ENCODE data around the gene PTPA. TPM values are rescaled to one million over a fixed set of nuclear protein-coding genes. Genes with fewer than 3 reads are reported as not detected.

Gene PTPA
- polyA plus RNA-seq, 4 donors = 50.8 to 113 (median 60.8) TPM

GRCh38 chr9:129175515-129175824 lies 64.3 kb downstream of the PTPA start:
- WGBS, 3 donors = 0 to 1% (median 0%) methylated on average over 10 of the region's 10 CpGs
- Histone ChIP-seq H3K36me3 (ENCODE audit: control insufficient read depth in 3 of 3, insufficient read depth in 2 of 3, low read depth in 1 of 3, low read length in 3 of 3) (no peaks in the 10 kb centered on the region), H3K9me3 (ENCODE audit: control insufficient read depth in 2 of 2, insufficient read depth in 1 of 2, low read depth in 1 of 2, low read length in 1 of 2) (no peaks in the 10 kb centered on the region), H3K4me3 (ENCODE audit: low read depth in 1 of 3, low read length in 3 of 3) (peak overlapping the region; percentile 71 to 91 (median 88)), H3K4me1 (ENCODE audit: control insufficient read depth in 3 of 3, insufficient read depth in 2 of 3, low read depth in 1 of 3, low read length in 2 of 3) (peaks cover 3 to 31% (median 11%) of the 10 kb centered on the region in 3 donors), H3K27ac (ENCODE audit: low read depth in 1 of 3, low read length in 2 of 3) (peak overlapping the region; percentile 74 to 99 (median 93)), H3K27me3 (ENCODE audit: control insufficient read depth in 3 of 3, insufficient read depth in 3 of 3, low read length in 3 of 3) (peaks cover 0 to 12% (median 0%) of the 10 kb centered on the region in 3 donors)
- no peak for DNase-seq
- no peak for FAIRE-seq

- peak overlapping the region; percentile 80 to 99 (median 93) for H3K27ac ChIP-seq (ENCODE audit: low read depth in 1 of 3, low read length in 2 of 3)
- no peaks in the 10 kb centered on the region for H3K9me3 ChIP-seq (ENCODE audit: control insufficient read depth in 2 of 2, insufficient read depth in 1 of 2, low read depth in 1 of 2, low read length in 1 of 2)
- H3K4me3 ChIP-seq (ENCODE audit: low read depth in 1 of 3, low read length in 3 of 3) = peak overlapping the region; percentile 71 to 91 (median 88)
- FAIRE-seq (no peak), DNase-seq (peak; percentile 90 to 96)
- peaks cover 0 to 12% (median 0%) of the 10 kb centered on the region in 3 donors for H3K27me3 ChIP-seq (ENCODE audit: control insufficient read depth in 3 of 3, insufficient read depth in 3 of 3, low read length in 3 of 3)
- whole genome bisulfite sequencing, 3 donors = 0% methylated on average over 45 to 47 of the region's 47 CpGs
- no peaks in the 10 kb centered on the region for H3K36me3 ChIP-seq (ENCODE audit: control insufficient read depth in 3 of 3, insufficient read depth in 2 of 3, low read depth in 1 of 3, low read length in 3 of 3)
- peaks cover 4 to 37% (median 11%) of the 10 kb centered on the region in 3 donors for H3K4me1 ChIP-seq (ENCODE audit: control insufficient read depth in 3 of 3, insufficient read depth in 2 of 3, low read depth in 1 of 3, low read length in 2 of 3)
These were observed 64.8 kb downstream of the PTPA start for GRCh38 chr9:129175825-129176633.

GRCh38 chr9:129176701-129177442 lies 65.7 kb downstream of the PTPA start:
- no peak for FAIRE-seq
- Histone ChIP-seq H3K9me3 (ENCODE audit: control insufficient read depth in 2 of 2, insufficient read depth in 1 of 2, low read depth in 1 of 2, low read length in 1 of 2) (no peaks in the 10 kb centered on the region), H3K4me3 (ENCODE audit: low read depth in 1 of 3, low read length in 3 of 3) (peak overlapping the region; percentile 71 to 91 (median 88)), H3K27ac (ENCODE audit: low read depth in 1 of 3, low read length in 2 of 3) (peak overlapping the region; percentile 80 to 99 (median 93)), H3K4me1 (ENCODE audit: control insufficient read depth in 3 of 3, insufficient read depth in 2 of 3, low read depth in 1 of 3, low read length in 2 of 3) (peaks cover 5 to 45% (median 14%) of the 10 kb centered on the region in 3 donors), H3K27me3 (ENCODE audit: control insufficient read depth in 3 of 3, insufficient read depth in 3 of 3, low read length in 3 of 3) (peaks cover 0 to 12% (median 0%) of the 10 kb centered on the region in 3 donors), H3K36me3 (ENCODE audit: control insufficient read depth in 3 of 3, insufficient read depth in 2 of 3, low read depth in 1 of 3, low read length in 3 of 3) (no peaks in the 10 kb centered on the region)
- DNase-seq = peak in 1 of 2 donors; percentile 75
- 0 to 1% (median 0%) methylated on average over 46 to 80 of the region's 80 CpGs for WGBS, 3 donors

DNA sequence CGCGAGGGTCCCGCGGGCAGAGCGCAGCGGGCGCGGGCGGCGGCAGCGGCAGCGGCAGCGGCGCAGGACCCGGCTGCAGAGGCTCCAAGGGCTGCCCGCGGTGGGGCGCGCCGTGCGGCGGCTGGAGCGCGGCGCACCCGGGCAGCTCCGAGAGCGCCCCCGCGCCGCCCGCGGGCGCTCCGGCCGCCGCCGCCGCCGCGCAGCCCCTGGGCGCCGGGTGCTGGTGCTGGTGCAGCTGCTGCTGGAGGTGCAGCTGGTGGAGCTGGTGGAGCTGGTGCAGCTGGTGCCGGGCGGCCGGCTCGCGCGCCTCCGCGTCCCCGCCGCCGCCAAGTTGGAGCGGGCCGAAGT lies 66.2 kb downstream of the PTPA start:
- H3K4me1 ChIP-seq (ENCODE audit: control insufficient read depth in 3 of 3, insufficient read depth in 2 of 3, low read depth in 1 of 3, low read length in 2 of 3) = peaks cover 7 to 51% (median 14%) of the 10 kb centered on the region in 3 donors
- no peaks in the 10 kb centered on the region for H3K9me3 ChIP-seq (ENCODE audit: control insufficient read depth in 2 of 2, insufficient read depth in 1 of 2, low read depth in 1 of 2, low read length in 1 of 2)
- no peaks in the 10 kb centered on the region for H3K36me3 ChIP-seq (ENCODE audit: control insufficient read depth in 3 of 3, insufficient read depth in 2 of 3, low read depth in 1 of 3, low read length in 3 of 3)
- 0 to 1% (median 0%) methylated on average over 12 to 56 of the region's 56 CpGs for WGBS, 3 donors
- no peak for DNase-seq
- peak overlapping the region; percentile 27 to 92 (median 82) for H3K27ac ChIP-seq (ENCODE audit: low read depth in 1 of 3, low read length in 2 of 3)
- peaks cover 0 to 12% (median 0%) of the 10 kb centered on the region in 3 donors for H3K27me3 ChIP-seq (ENCODE audit: control insufficient read depth in 3 of 3, insufficient read depth in 3 of 3, low read length in 3 of 3)
- peak overlapping the region; percentile 70 to 91 (median 71) for H3K4me3 ChIP-seq (ENCODE audit: low read depth in 1 of 3, low read length in 3 of 3)
- no peak for FAIRE-seq

DNA sequence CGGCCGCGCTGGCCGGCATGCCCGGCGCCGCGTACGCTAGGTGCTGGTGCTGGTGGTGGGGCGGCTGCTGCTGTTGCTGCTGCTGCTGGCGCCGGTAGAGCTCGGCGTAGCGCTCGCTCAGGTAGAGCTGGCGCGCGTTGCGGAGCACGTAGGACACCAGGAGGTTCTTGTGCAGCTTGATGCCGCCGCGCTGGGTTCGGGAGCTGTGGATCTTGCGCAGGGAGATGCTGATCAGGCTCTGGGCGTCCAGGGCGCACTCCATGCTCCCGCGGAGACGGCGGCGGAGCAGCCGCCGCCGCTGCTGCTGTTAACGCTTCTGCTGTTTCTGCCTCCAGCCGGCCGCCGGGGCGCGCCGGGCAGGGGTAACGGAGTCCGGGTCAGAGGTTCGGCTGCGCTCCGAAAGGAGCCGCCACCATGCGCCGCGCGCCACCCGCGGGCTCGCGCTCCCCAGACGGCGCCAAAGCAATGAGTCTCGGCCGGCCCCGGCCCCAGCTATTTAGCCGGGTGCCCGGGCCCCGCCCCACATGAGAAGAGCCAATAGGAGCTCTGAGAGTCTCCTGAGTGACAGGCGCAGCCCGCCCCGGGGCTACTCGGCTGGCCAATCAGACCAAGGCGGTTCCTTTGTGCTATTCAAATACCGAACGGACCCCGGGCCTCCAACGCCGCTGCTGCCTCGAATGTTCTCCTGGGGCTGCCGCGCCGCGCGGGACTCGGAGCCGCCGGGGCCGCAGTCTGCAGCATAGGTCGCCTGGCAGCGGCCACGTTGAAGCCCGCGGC lies 66.8 kb downstream of the PTPA start, which contains the start of gene IER5L:
TSS of gene IER5L (minus strand) at position 471 of the 777 bp plus-strand sequence. CDS start at position 262, 209 bp downstream.
- Histone ChIP-seq H3K27me3 (ENCODE audit: control insufficient read depth in 3 of 3, insufficient read depth in 3 of 3, low read length in 3 of 3) (peaks cover 0 to 9% (median 0%) of the 10 kb centered on the region in 3 donors), H3K9me3 (ENCODE audit: control insufficient read depth in 2 of 2, insufficient read depth in 1 of 2, low read depth in 1 of 2, low read length in 1 of 2) (no peaks in the 10 kb centered on the region), H3K4me1 (ENCODE audit: control insufficient read depth in 3 of 3, insufficient read depth in 2 of 3, low read depth in 1 of 3, low read length in 2 of 3) (peaks cover 10 to 56% (median 14%) of the 10 kb centered on the region in 3 donors), H3K36me3 (ENCODE audit: control insufficient read depth in 3 of 3, insufficient read depth in 2 of 3, low read depth in 1 of 3, low read length in 3 of 3) (no peaks in the 10 kb centered on the region), H3K4me3 (ENCODE audit: low read depth in 1 of 3, low read length in 3 of 3) (peak within 1 kb of the TSS; percentile 71 to 91 (median 88)), H3K27ac (ENCODE audit: low read depth in 1 of 3, low read length in 2 of 3) (peak within 1 kb of the TSS; percentile 80 to 99 (median 93))
- DNase-seq (peak; percentile 95 to 97), FAIRE-seq (no peak)
- WGBS, 3 donors = 0 to 1% (median 0%) methylated on average over 50 to 90 of the region's 90 CpGs

GRCh38 chr9:129178568-129179382 lies 67.6 kb downstream of the PTPA start:
- Histone ChIP-seq H3K27ac (ENCODE audit: low read depth in 1 of 3, low read length in 2 of 3) (peak overlapping the region in 1 of 3 donors; percentile 84), H3K9me3 (ENCODE audit: control insufficient read depth in 2 of 2, insufficient read depth in 1 of 2, low read depth in 1 of 2, low read length in 1 of 2) (no peaks in the 10 kb centered on the region), H3K4me3 (ENCODE audit: low read depth in 1 of 3, low read length in 3 of 3) (peak overlapping the region in 2 of 3 donors; percentile 31 to 71), H3K4me1 (ENCODE audit: control insufficient read depth in 3 of 3, insufficient read depth in 2 of 3, low read depth in 1 of 3, low read length in 2 of 3) (peaks cover 14 to 59% (median 15%) of the 10 kb centered on the region in 3 donors), H3K36me3 (ENCODE audit: control insufficient read depth in 3 of 3, insufficient read depth in 2 of 3, low read depth in 1 of 3, low read length in 3 of 3) (no peaks in the 10 kb centered on the region), H3K27me3 (ENCODE audit: control insufficient read depth in 3 of 3, insufficient read depth in 3 of 3, low read length in 3 of 3) (peaks cover 0 to 1% (median 0%) of the 10 kb centered on the region in 3 donors)
- 7 to 19% (median 18%) methylated on average over 42 to 45 of the region's 45 CpGs for WGBS, 3 donors
- FAIRE-seq = no peak
- peak in 1 of 2 donors; percentile 71 for DNase-seq

DNA sequence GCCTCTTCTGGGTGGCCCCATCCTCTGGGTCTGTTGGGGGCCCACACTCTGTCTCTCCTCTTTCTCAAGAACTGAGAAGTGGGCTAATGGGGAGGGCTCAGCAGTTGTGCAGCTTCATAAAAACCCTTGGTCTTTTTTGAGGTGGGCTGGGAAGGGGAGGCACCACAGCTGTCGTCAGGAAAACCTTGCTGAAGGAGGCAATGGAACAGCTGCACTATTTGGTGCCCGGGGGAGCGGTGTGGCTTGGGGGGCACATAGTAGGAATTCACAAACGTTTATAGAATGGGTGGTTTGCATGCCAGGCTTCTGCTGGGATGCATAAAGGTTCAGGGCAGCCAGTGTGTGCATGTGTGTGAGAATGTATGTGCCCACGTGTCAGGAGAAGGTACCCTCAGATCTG lies 70.0 kb downstream of the PTPA start:
- FAIRE-seq = no peak

More for the DNA sequence above, 70.0 kb downstream of the PTPA start:
- H3K4me1 ChIP-seq (ENCODE audit: control insufficient read depth in 3 of 3, insufficient read depth in 2 of 3, low read depth in 1 of 3, low read length in 2 of 3) = peaks cover 18 to 66% (median 20%) of the 10 kb centered on the region in 3 donors
- H3K27me3 ChIP-seq (ENCODE audit: control insufficient read depth in 3 of 3, insufficient read depth in 3 of 3, low read length in 3 of 3) = no peaks in the 10 kb centered on the region
- no peaks in the 10 kb centered on the region for H3K36me3 ChIP-seq (ENCODE audit: control insufficient read depth in 3 of 3, insufficient read depth in 2 of 3, low read depth in 1 of 3, low read length in 3 of 3)
- DNase-seq = no peak
- peak overlapping the region in 1 of 3 donors; percentile 84 for H3K27ac ChIP-seq (ENCODE audit: low read depth in 1 of 3, low read length in 2 of 3)
- 68 to 73% (median 69%) methylated on average over 5 of the region's 5 CpGs for WGBS, 3 donors
- H3K4me3 ChIP-seq (ENCODE audit: low read depth in 1 of 3, low read length in 3 of 3) = no peak overlapping the region
- no peaks in the 10 kb centered on the region for H3K9me3 ChIP-seq (ENCODE audit: control insufficient read depth in 2 of 2, insufficient read depth in 1 of 2, low read depth in 1 of 2, low read length in 1 of 2)

Measured in small intestine (tissue), 7 donors.